ENCODE measurements around the gene STARD13. TPM values are rescaled to one million over a fixed set of nuclear protein-coding genes. Genes with fewer than 3 reads are reported as not detected.

STARD13 gene
- total RNA-seq, 1 donor = 11.0 TPM

- TF ChIP-seq, protein P1, sequence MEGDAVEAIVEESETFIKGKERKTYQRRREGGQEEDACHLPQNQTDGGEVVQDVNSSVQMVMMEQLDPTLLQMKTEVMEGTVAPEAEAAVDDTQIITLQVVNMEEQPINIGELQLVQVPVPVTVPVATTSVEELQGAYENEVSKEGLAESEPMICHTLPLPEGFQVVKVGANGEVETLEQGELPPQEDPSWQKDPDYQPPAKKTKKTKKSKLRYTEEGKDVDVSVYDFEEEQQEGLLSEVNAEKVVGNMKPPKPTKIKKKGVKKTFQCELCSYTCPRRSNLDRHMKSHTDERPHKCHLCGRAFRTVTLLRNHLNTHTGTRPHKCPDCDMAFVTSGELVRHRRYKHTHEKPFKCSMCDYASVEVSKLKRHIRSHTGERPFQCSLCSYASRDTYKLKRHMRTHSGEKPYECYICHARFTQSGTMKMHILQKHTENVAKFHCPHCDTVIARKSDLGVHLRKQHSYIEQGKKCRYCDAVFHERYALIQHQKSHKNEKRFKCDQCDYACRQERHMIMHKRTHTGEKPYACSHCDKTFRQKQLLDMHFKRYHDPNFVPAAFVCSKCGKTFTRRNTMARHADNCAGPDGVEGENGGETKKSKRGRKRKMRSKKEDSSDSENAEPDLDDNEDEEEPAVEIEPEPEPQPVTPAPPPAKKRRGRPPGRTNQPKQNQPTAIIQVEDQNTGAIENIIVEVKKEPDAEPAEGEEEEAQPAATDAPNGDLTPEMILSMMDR (IDR thresholded peaks at IDR 0.05; ENCODE audit: insufficient read depth, low read length) = no peak
- no peak for DNase-seq (ENCODE audit: low read depth)
These were observed 25.1 kb downstream of the STARD13 start for GRCh38 chr13:33260168-33261098.

GRCh38 chr13:33259296-33259695, 26.3 kb downstream of the STARD13 start:
- TF ChIP-seq, protein P1 (IDR thresholded peaks at IDR 0.05; ENCODE audit: insufficient read depth, low read length) = no peak
- no peak for DNase-seq (ENCODE audit: low read depth)
- no peak overlapping the region for H3K4me3 ChIP-seq (ENCODE audit: low read depth, low read length)

More at GRCh38 chr13:33260168-33261098, 25.1 kb downstream of the STARD13 start:
- no peak overlapping the region for H3K4me3 ChIP-seq (ENCODE audit: low read depth, low read length)

- TF ChIP-seq, protein P1 (IDR thresholded peaks at IDR 0.05; ENCODE audit: insufficient read depth, low read length) = no peak
- peak; percentile 67 for DNase-seq (ENCODE audit: low read depth)
- no peak overlapping the region for H3K4me3 ChIP-seq (ENCODE audit: low read depth, low read length)
These were observed 26.8 kb downstream of the STARD13 start for GRCh38 chr13:33258808-33259193.

DNA sequence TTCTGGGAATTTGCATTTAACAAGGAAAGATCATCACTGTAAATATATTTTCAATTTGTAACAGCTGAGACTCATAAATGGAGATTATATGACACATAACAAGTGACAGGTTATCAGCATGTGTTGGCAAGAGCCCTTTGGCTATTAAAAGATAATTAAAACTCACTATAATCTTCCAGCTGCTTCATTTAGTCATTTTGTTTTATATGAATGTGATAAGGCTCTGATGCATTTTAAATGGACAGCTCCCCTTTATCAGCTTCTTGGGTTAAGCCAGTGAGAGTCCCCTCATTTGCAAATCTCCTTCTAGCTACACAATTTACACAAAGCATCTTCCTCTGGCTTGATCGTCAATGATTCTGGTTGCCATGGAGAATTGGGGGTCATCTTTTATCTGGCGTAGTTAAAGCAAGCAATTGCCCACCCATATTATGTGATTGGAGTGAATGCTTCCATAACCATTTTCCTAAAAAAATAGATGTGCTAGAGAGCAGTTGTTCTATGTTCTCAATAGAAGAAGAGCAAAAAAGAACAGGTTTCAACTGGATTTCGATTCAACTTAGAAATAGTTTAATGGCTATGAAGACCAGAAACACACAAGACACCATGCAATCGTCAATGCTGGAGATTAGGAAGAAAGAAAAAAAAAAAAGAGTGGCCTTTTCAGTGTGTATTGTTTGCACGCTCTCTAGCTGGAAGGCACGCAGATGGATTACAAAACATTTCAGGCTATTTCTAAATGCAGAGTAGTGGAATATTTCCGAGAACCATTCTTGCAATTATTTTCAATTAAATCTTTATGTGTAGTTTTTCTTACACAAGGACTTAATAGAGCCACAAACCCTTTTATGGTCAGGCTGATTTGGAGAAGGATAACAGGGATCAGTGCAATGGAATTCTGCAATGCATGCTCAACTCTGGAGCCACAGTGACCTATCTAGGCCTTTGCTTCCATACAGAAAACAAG, 27.4 kb downstream of the STARD13 start:
- DNase-seq (ENCODE audit: low read depth) = no peak

DNA sequence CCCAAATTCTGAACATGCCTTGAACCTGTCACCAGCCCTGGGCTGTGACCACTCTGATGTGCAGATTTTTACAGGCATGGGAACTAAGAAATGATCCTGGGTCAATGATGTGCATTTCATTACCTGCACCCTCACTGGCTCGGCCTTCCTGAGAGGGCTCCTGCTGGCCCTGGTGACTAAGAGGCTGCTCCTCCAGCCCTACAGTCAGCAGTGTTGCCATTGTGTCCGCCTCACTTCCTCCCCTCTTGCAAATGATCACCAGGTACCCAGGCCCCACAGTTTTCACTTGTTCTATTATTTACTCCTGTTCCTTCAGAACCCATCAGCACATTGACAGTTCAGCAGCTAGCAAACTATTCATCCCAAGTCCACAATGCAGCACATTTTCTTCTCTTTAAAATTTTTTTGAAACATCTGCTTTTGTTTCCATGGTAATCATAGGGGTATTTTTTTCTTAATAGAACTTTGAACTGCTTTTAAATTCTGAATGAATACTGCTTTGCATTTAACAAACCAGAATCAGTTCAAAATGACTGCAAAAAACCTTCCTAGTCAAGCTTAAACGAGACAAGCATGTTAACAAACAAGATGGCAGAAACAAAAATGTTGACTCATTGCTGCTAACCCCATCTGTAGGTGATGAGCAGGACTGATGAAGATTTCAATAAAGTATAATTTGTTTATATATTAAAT, 29.3 kb downstream of the STARD13 start:
- TF ChIP-seq, protein P1 (IDR thresholded peaks at IDR 0.05; ENCODE audit: insufficient read depth, low read length) = no peak
- no peak overlapping the region for H3K4me3 ChIP-seq (ENCODE audit: low read depth, low read length)
- no peak for DNase-seq (ENCODE audit: low read depth)

More for the DNA sequence above, 27.4 kb downstream of the STARD13 start:
- TF ChIP-seq, protein P1 (IDR thresholded peaks at IDR 0.05; ENCODE audit: insufficient read depth, low read length) = no peak
- no peak overlapping the region for H3K4me3 ChIP-seq (ENCODE audit: low read depth, low read length)

GRCh38 chr13:33252135-33252534, 33.4 kb downstream of the STARD13 start:
- H3K4me3 ChIP-seq (ENCODE audit: low read depth, low read length) = no peak overlapping the region
- TF ChIP-seq, protein P1 (IDR thresholded peaks at IDR 0.05; ENCODE audit: insufficient read depth, low read length) = no peak
- no peak for DNase-seq (ENCODE audit: low read depth)

Measured in fibroblast of the aortic adventitia (primary cell).